MM.1S (cell line): ENCODE data around the gene TRIM68.

Experiments
- DNase-seq: peaks from one replicate; pipeline ENCODE4 v3.0.0-alpha.2; 2015
- H2AFZ ChIP-seq: fragments of 300-600 bp; sonication (generic); 2 replicates; pipeline ENCODE4 v1.6.0; 2016; ENCODE audit warnings: antibody characterized with exemption, low read length
- H3F3A ChIP-seq: fragments of 300-600 bp; sonication (generic); 2 replicates; pipeline ENCODE4 v1.6.1; 2016; ENCODE audit warnings: mild to moderate bottlenecking, antibody characterized with exemption, low read length, moderate library complexity, mixed read lengths; ENCODE audit not compliant: insufficient read depth
- H3K27ac ChIP-seq: fragments of 300-600 bp; sonication (generic); 2 replicates; pipeline ENCODE4 v1.5.1; 2016; ENCODE audit warnings: mild to moderate bottlenecking, low read length
- H3K27me3 ChIP-seq: fragments of 300-600 bp; sonication (generic); replicated peaks from 2 replicates; pipeline ENCODE4 v1.6.0; 2016; ENCODE audit warnings: low read length; ENCODE audit not compliant: insufficient read depth
- H3K36me3 ChIP-seq: fragments of 300-600 bp; sonication (generic); replicated peaks from 2 replicates; pipeline ENCODE4 v1.6.1; 2016; ENCODE audit warnings: mild to moderate bottlenecking, low read length, mixed read lengths; ENCODE audit not compliant: insufficient read depth
- H3K4me1 ChIP-seq: fragments of 300-600 bp; sonication (generic); 2 replicates; pipeline ENCODE4 v1.6.1; 2016; ENCODE audit warnings: low read length, mixed read lengths
- H3K4me2 ChIP-seq: fragments of 300-600 bp; sonication (generic); 2 replicates; pipeline ENCODE4 v1.6.0; 2016; ENCODE audit warnings: low read depth, low read length
- H3K4me3 ChIP-seq: fragments of 300-600 bp; sonication (generic); 2 replicates; pipeline ENCODE4 v1.5.1; 2016; ENCODE audit warnings: low read length, mixed read lengths
- H3K79me2 ChIP-seq: fragments of 300-600 bp; sonication (generic); 2 replicates; pipeline ENCODE4 v1.6.1; 2016; ENCODE audit warnings: mixed run types, low read length, mixed read lengths
- H3K9ac ChIP-seq: fragments of 300-600 bp; sonication (generic); 2 replicates; pipeline ENCODE4 v1.6.1; 2016; ENCODE audit warnings: low read length, mixed read lengths
- H3K9me2 ChIP-seq: fragments of 300-600 bp; sonication (generic); replicated peaks from 2 replicates; pipeline ENCODE4 v1.6.1; 2016; ENCODE audit warnings: mild to moderate bottlenecking, low read length, mixed read lengths; ENCODE audit not compliant: insufficient read depth
- H3K9me3 ChIP-seq: fragments of 300-600 bp; sonication (generic); replicated peaks from 2 replicates; pipeline ENCODE4 v1.6.1; 2016; ENCODE audit warnings: mild to moderate bottlenecking, low read length, mixed read lengths; ENCODE audit not compliant: insufficient read depth
- H4K20me1 ChIP-seq: fragments of 300-600 bp; sonication (generic); 2 replicates; pipeline ENCODE4 v1.6.1; 2016; ENCODE audit warnings: mild to moderate bottlenecking, low read length, moderate library complexity, mixed read lengths; ENCODE audit not compliant: insufficient read depth
- EZH2 ChIP-seq: fragments of 300-600 bp; sonication (generic); optimal IDR thresholded peaks from 2 replicates; pipeline ENCODE3; 2017; ENCODE audit warnings: low read depth, mild to moderate bottlenecking, antibody characterized with exemption, low read length, mixed read lengths
- EZH2phosphoT487 ChIP-seq: fragments of 300-600 bp; sonication (generic); IDR thresholded peaks from 2 replicates; pipeline ENCODE4 v1.6.1; 2018; ENCODE audit warnings: antibody characterized with exemption, low read length
- TF ChIP-seq, protein P1 (sequence below): fragments of 300-600 bp; sonication (generic); IDR thresholded peaks from 2 replicates; pipeline ENCODE4 v1.5.1; 2016; ENCODE audit warnings: antibody characterized with exemption, low read length, mixed read lengths

TRIM68 gene

DNA sequence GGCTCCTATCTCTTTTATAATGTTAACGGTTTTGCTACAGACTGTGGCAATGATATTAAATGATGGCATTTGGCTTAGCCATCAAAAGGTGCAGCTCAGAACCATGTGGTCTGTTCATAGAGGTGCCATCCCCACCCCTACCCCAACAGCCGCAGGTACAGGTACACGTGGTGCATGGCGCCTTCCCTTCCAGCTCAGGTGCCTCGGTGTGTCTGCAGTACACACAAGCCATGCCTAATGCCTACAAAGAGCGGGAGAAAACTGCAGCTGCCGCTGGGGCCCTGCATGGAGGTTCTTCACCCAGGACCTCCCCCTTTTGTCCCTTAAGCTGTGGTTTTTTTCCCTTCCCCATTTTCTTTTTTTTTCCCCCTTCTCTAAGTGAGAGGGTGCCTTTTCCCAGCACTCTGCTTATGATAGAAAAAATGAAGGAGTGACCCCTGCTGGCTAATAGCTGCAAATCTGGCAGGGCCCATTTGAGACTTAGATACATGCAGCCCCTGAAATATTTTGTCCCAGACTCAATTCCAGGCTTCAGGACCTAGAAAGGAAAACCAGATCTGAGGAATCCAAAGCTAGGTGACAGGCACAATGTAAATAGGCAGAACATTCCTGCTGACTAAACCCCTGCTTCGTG is 56.6 kb downstream of the TRIM68 start:
- Histone ChIP-seq H3K36me3 (no peaks in the 10 kb centered on the region), H3K4me3 (no peak overlapping the region), H3K27ac (no peak overlapping the region), H3K4me2 (no peak overlapping the region), H3K27me3 (no peaks in the 10 kb centered on the region), H3K9me2 (no peaks in the 10 kb centered on the region), H3K79me2 (no peaks in the 10 kb centered on the region), H3F3A (no peaks in the 10 kb centered on the region), H3K4me1 (no peaks in the 10 kb centered on the region), H4K20me1 (no peaks in the 10 kb centered on the region), H2AFZ (no peak overlapping the region), H3K9ac (no peak overlapping the region), H3K9me3 (no peaks in the 10 kb centered on the region)
- TF ChIP-seq, protein P1, sequence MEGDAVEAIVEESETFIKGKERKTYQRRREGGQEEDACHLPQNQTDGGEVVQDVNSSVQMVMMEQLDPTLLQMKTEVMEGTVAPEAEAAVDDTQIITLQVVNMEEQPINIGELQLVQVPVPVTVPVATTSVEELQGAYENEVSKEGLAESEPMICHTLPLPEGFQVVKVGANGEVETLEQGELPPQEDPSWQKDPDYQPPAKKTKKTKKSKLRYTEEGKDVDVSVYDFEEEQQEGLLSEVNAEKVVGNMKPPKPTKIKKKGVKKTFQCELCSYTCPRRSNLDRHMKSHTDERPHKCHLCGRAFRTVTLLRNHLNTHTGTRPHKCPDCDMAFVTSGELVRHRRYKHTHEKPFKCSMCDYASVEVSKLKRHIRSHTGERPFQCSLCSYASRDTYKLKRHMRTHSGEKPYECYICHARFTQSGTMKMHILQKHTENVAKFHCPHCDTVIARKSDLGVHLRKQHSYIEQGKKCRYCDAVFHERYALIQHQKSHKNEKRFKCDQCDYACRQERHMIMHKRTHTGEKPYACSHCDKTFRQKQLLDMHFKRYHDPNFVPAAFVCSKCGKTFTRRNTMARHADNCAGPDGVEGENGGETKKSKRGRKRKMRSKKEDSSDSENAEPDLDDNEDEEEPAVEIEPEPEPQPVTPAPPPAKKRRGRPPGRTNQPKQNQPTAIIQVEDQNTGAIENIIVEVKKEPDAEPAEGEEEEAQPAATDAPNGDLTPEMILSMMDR, result peak; percentile 58
- TF ChIP-seq EZH2 (no peak), EZH2phosphoT487 (no peak)
- no peak for DNase-seq
